Frontal cortex (tissue), 1 donor: ENCODE measurements around the gene KCNK1. TPM values are rescaled to one million over a fixed set of nuclear protein-coding genes. Genes with fewer than 3 reads are reported as not detected.

Experiments used
- small RNA-seq: library from RNA; depleted of rRNA; stranded (forward); fragments of <200 nt; gene quantifications from one replicate; pipeline ENCODE3, GENCODE V24; 2014
- total RNA-seq: library from RNA; depleted of rRNA; stranded (reverse); fragments of >200 nt; gene quantifications from one replicate; pipeline ENCODE4 v1.2.3, GENCODE V29; 2014

Gene KCNK1
- total RNA-seq, 1 donor from 2014 or later, result 4.9 TPM

Small RNA genes within 50 kb of the gene (small RNA-seq; reads per million reads assigned to genes)
- gene MIR4427, result not detected
